GM10248 (cell line): Measurements from ENCODE around the gene SORT1.

Experiments used
- CTCF ChIA-PET: fragments of 300-600 bp; sonication (Branson Sonifier 250); formaldehyde crosslinking; extraction: SDS; loops from one replicate; lab custom pipeline; 2021; ENCODE audit warnings: antibody characterized with exemption; lab: Yijun Ruan, JAX
- POLR2A ChIA-PET: fragments of 350-650 bp; sonication (Branson Sonifier 250); formaldehyde crosslinking; extraction: SDS; loops from one replicate; lab custom pipeline; 2020; ENCODE audit warnings: antibody characterized with exemption; lab: Yijun Ruan, JAX
- DNase-seq: peaks from one replicate; pipeline ENCODE4 v3.0.0; 2012; ENCODE audit errors: extremely low spot score
- TF ChIP-seq, protein P1 (sequence below): IDR thresholded peaks from 2 replicates; pipeline ENCODE4 v1.5.1; 2012; ENCODE audit warnings: mild to moderate bottlenecking, low read depth; ENCODE audit errors: extremely low read depth, missing control alignments, control extremely low read depth

SORT1 gene

DNA sequence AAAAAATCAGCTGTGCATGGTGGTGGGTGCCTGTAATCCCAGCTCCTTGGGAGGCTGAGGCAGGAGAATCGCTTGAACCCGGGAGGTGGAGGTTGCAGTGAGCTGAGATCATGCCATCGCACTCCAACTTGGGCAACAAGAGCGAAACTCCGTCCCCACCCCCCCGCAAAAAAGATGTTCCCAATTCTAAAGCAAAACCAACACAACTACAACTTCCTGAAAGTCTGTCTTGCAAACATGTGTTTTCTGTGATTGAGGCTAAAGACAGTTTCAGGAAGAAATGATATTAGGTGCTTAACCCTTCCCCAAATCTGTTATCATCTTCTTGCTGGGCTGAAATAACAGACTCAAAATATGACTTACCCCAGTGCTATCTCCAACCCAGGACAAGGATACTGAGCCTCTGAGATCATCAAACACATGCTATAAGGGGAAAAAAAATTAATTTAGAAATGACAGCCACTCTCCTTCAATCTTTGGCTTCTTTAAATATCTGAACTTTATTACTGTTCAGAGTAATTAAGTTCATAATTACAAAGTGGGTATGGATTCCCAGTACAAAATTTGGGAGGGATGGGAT, 28.5 kb downstream of the SORT1 start:
- DNase-seq: no peak
- CTCF ChIA-PET: no interaction called here
- TF ChIP-seq, protein P1, sequence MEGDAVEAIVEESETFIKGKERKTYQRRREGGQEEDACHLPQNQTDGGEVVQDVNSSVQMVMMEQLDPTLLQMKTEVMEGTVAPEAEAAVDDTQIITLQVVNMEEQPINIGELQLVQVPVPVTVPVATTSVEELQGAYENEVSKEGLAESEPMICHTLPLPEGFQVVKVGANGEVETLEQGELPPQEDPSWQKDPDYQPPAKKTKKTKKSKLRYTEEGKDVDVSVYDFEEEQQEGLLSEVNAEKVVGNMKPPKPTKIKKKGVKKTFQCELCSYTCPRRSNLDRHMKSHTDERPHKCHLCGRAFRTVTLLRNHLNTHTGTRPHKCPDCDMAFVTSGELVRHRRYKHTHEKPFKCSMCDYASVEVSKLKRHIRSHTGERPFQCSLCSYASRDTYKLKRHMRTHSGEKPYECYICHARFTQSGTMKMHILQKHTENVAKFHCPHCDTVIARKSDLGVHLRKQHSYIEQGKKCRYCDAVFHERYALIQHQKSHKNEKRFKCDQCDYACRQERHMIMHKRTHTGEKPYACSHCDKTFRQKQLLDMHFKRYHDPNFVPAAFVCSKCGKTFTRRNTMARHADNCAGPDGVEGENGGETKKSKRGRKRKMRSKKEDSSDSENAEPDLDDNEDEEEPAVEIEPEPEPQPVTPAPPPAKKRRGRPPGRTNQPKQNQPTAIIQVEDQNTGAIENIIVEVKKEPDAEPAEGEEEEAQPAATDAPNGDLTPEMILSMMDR: no peak
- POLR2A ChIA-PET: no interaction called here

GRCh38 chr1:109368464-109368863, 29.3 kb downstream of the SORT1 start:
- ChIA-PET POLR2A (no interaction called here), CTCF (no interaction called here)
- TF ChIP-seq, protein P1: no peak
- no peak for DNase-seq

GRCh38 chr1:109367626-109368025, 30.1 kb downstream of the SORT1 start:
- TF ChIP-seq, protein P1: no peak
- no peak for DNase-seq
- POLR2A ChIA-PET: no interaction called here
- CTCF ChIA-PET: no interaction called here

- ChIA-PET CTCF (no interaction called here), POLR2A (no interaction called here)
- TF ChIP-seq, protein P1: no peak
- DNase-seq: no peak
Measured at GRCh38 chr1:109365642-109366204, 32.0 kb downstream of the SORT1 start.

DNA sequence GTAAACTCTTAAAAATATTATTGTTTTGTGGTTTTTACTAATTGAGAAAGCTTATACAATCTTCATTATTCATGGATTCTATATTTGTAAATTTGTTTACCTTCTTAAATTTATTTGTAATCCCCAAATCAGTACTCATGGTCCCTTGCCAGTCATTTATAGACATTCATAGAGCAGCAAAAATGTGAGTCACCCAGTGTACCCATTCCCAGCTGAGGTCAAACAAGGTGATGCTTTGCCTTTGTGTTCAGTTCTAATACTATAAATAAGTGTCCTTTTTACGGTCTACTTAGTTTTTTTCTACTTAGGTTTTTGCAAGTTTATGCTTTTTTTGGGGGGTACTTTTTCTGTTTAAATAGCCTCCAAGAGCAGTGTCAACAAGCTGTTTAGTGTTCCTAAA, 36.1 kb downstream of the SORT1 start:
- ChIA-PET CTCF (interaction anchor here (1.4 kb wide), 1 partner anchor 10 kb away, joined by 4 read pairs; no protein-coding TSS in a partner anchor), POLR2A (no interaction called here)
- TF ChIP-seq, protein P1: no peak
- no peak for DNase-seq

- ChIA-PET CTCF (interaction anchor here (1.4 kb wide), 1 partner anchor 9 kb away, joined by 4 read pairs; no protein-coding TSS in a partner anchor), POLR2A (no interaction called here)
- TF ChIP-seq, protein P1: no peak
- DNase-seq: no peak
Measured at GRCh38 chr1:109361069-109361468, 36.6 kb downstream of the SORT1 start.
